Uterus (tissue), 4 donors: Measurements from ENCODE around the gene CDH4. TPM values are rescaled to one million over a fixed set of nuclear protein-coding genes. Genes with fewer than 3 reads are reported as not detected.

ENCODE experiments used
- DNase-seq, 2 donors: peaks; one replicate each; pipeline ENCODE4 v3.0.0-alpha.2; 2019 to 2020
- H3K27ac ChIP-seq, 2 donors: fragments of 200-600 bp; sonication (generic); 1 replicate in 1 of 2; 2 replicates in 1 of 2; pipeline ENCODE4 v1.5.1; 2016 to 2018
- H3K27me3 ChIP-seq, 2 donors: fragments of 200-600 bp; sonication (generic); one replicate each; pipeline ENCODE4 v1.5.1; 2018 to 2019; ENCODE audit warnings: control low read depth in 1 of 2
- H3K36me3 ChIP-seq, 2 donors: fragments of 200-600 bp; sonication (generic); one replicate each; pipeline ENCODE4 v1.5.1; 2019; ENCODE audit warnings: control low read depth in 1 of 2
- H3K4me1 ChIP-seq, 2 donors: fragments of 200-600 bp; sonication (generic); one replicate each; pipeline ENCODE4 v1.5.1; 2018 to 2019; ENCODE audit warnings: control low read depth in 1 of 2
- H3K4me3 ChIP-seq, 2 donors: fragments of 200-600 bp; sonication (generic); 1 replicate in 1 of 2; 2 replicates in 1 of 2; pipeline ENCODE4 v1.5.1; 2018 to 2019; ENCODE audit warnings: mild to moderate bottlenecking in 1 of 2
- H3K9me3 ChIP-seq, 2 donors: fragments of 200-600 bp; sonication (generic); one replicate each; pipeline ENCODE4 v1.5.1; 2019; ENCODE audit warnings: control low read depth in 1 of 2
- POLR2A ChIP-seq, 2 donors: fragments of 450-650 bp; IDR thresholded peaks; one replicate each; pipeline ENCODE4 v1.6.1; 2016; ENCODE audit warnings: antibody characterized with exemption in 2 of 2, mild to moderate bottlenecking in 1 of 2, moderate library complexity in 1 of 2
- intact Hi-C: fragments of 100-400 bp; cut with DNase I; formaldehyde crosslinking; loops from one replicate; pipeline ENCODE4 v1.15.1; 2023; ENCODE audit warnings: low total_unique reads
- total RNA-seq, 4 donors: library from RNA; depleted of rRNA in 3 of 4; stranded (reverse); fragments of >200 nt in 3 of 4; gene quantifications; one replicate each; pipeline versions ENCODE4 v1.1.0 to v1.2.4, GENCODE V29; 2014 to 2023
- TF ChIP-seq, protein P1 (sequence below), 4 experiments: fragments of 200-600 bp in 2 of 4; fragments of 450-650 bp in 2 of 4; sonication (generic) in 2 of 4; IDR thresholded peaks; one replicate each; pipeline ENCODE4 v1.5.1; 2016 to 2019; ENCODE audit warnings: antibody characterized with exemption in 4 of 4, mild to moderate bottlenecking in 2 of 4, moderate library complexity in 1 of 4
- donor health status: DM: yes; HTN: yes; CAD: no.

The CDH4 gene
- total RNA-seq, 4 donors from 2014 or later, result under 0.01 to 0.55 TPM; not detected in 2

GRCh38 chr20:61857884-61858283 lies 605.8 kb downstream of the CDH4 start:
- no peak for DNase-seq
- Histone ChIP-seq H3K27me3 (no peaks in the 10 kb centered on the region), H3K36me3 (no peaks in the 10 kb centered on the region), H3K27ac (no peak overlapping the region), H3K4me1 (no peaks in the 10 kb centered on the region), H3K4me3 (no peak overlapping the region), H3K9me3 (no peaks in the 10 kb centered on the region)
- TF ChIP-seq, protein P1, sequence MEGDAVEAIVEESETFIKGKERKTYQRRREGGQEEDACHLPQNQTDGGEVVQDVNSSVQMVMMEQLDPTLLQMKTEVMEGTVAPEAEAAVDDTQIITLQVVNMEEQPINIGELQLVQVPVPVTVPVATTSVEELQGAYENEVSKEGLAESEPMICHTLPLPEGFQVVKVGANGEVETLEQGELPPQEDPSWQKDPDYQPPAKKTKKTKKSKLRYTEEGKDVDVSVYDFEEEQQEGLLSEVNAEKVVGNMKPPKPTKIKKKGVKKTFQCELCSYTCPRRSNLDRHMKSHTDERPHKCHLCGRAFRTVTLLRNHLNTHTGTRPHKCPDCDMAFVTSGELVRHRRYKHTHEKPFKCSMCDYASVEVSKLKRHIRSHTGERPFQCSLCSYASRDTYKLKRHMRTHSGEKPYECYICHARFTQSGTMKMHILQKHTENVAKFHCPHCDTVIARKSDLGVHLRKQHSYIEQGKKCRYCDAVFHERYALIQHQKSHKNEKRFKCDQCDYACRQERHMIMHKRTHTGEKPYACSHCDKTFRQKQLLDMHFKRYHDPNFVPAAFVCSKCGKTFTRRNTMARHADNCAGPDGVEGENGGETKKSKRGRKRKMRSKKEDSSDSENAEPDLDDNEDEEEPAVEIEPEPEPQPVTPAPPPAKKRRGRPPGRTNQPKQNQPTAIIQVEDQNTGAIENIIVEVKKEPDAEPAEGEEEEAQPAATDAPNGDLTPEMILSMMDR (IDR thresholded peaks at IDR 0.05), result no peak
- no peak for TF ChIP-seq POLR2A (IDR thresholded peaks at IDR 0.05)
- intact Hi-C loops, result no loop called here

DNA sequence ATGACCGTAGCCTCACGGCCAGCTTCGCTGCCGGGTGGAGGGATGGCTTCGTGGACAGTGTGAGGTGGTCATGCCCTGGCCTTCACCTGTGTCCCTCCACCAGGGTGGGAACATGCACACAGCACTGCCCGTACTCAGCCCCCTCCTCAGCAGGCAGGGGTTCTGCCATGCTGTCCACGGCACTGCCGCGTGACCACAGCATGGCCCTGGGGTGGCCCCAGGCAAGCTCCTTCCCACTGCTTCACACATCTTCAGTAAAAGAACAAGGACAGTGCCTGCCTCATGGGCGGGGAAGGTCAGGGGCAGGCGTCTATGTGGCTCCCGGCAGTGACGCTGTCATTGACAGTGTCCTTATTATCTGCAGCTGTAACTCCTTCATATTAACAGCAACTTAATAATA lies 607.7 kb downstream of the CDH4 start:
- Histone ChIP-seq H3K27ac (no peak overlapping the region), H3K4me3 (no peak overlapping the region), H3K27me3 (no peaks in the 10 kb centered on the region), H3K4me1 (no peaks in the 10 kb centered on the region), H3K36me3 (no peaks in the 10 kb centered on the region), H3K9me3 (no peaks in the 10 kb centered on the region)
- no peak for DNase-seq
- intact Hi-C loops, result no loop called here
- no peak for TF ChIP-seq POLR2A (IDR thresholded peaks at IDR 0.05)
- TF ChIP-seq, protein P1 (IDR thresholded peaks at IDR 0.05), result no peak

DNA sequence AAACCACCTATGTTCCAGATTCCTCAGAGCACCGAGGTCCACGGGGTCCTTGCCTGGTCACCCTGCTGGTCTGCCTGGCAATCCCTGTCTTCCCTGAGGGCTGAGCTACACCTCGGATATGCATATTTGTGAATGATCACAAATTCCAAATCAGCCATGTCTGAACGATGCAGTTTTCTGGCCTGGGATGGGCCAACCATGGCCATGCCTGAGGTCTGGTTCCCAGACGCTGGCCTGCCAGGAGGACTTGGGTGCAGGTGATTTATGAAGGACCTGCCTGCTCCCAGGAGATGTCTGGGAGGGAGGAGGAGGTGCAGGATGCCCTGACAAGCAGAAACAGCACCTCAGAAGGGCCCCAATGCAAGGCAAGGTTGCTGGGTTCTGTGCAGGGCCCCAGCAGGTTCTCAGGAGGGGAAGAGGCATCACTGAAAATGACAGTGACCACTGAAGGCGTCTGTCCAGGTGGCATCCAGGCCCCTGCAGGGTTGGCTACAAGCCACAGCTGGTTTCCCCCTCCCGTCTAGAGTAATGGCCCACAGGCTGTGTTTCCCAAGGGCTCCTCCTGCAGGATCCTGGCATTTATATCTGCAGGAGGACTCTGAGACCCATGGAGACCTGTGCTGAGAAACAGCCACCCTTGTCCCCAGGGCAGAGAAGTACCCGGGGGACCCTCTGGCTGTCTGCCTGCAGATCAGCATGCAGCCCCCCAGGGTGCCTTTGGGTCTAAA lies 608.4 kb downstream of the CDH4 start:
- Histone ChIP-seq H3K4me3 (no peak overlapping the region), H3K4me1 (no peaks in the 10 kb centered on the region), H3K9me3 (no peaks in the 10 kb centered on the region), H3K36me3 (no peaks in the 10 kb centered on the region), H3K27ac (no peak overlapping the region), H3K27me3 (no peaks in the 10 kb centered on the region)
- DNase-seq, result no peak
- TF ChIP-seq, protein P1 (IDR thresholded peaks at IDR 0.05), result no peak
- TF ChIP-seq POLR2A (IDR thresholded peaks at IDR 0.05), result no peak
- intact Hi-C loops, result no loop called here

- no peak overlapping the region for H3K4me3 ChIP-seq
- intact Hi-C loops, result no loop called here
- H3K9me3 ChIP-seq, result no peaks in the 10 kb centered on the region
- H3K36me3 ChIP-seq, result no peaks in the 10 kb centered on the region
- H3K4me1 ChIP-seq, result no peaks in the 10 kb centered on the region
- H3K27ac ChIP-seq, result no peak overlapping the region
- no peak for DNase-seq
- TF ChIP-seq POLR2A (IDR thresholded peaks at IDR 0.05), result no peak
- TF ChIP-seq, protein P1 (IDR thresholded peaks at IDR 0.05), result no peak
- H3K27me3 ChIP-seq, result no peaks in the 10 kb centered on the region
Measured at GRCh38 chr20:61861054-61861841, 609.2 kb downstream of the CDH4 start.

DNA sequence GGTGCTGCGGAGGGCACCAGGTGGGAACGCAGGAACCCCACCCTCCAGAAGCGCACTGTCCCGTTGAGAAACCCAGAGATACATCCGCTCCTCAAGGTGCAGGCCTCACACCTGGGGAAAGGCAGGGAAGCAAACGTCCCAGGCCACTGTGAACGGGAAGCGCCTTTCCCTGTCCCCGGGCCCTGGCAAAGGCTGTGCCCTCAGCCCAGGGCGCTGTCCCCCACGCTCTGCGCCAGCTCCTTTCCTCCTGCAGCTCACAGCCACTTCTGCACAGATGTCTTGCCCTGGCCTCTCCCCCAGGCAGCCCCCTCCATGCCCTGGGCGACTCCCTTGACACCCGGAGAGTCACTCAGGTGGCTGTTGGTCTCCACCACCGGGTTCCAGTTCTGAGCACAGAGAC lies 609.8 kb downstream of the CDH4 start:
- intact Hi-C loops, result no loop called here
- DNase-seq, result no peak
- TF ChIP-seq POLR2A (IDR thresholded peaks at IDR 0.05), result no peak
- TF ChIP-seq, protein P1 (IDR thresholded peaks at IDR 0.05), result no peak

More for the DNA sequence above, 609.8 kb downstream of the CDH4 start:
- H3K27me3 ChIP-seq, result no peaks in the 10 kb centered on the region
- H3K9me3 ChIP-seq, result no peaks in the 10 kb centered on the region
- H3K27ac ChIP-seq, result no peak overlapping the region
- H3K4me3 ChIP-seq, result no peak overlapping the region
- H3K4me1 ChIP-seq, result no peaks in the 10 kb centered on the region
- no peaks in the 10 kb centered on the region for H3K36me3 ChIP-seq
